Mesendoderm (in vitro differentiated cells): Measurements from ENCODE around the gene SPTBN1.

Experiments used
- DNase-seq: peaks from one replicate; pipeline ENCODE4 v3.0.0; 2013
- H2AK5ac ChIP-seq: 2 replicates; pipeline ENCODE4 v1.6.1; 2013; ENCODE audit warnings: low read length, inconsistent platforms
- H2BK120ac ChIP-seq: 2 replicates; pipeline ENCODE4 v1.6.1; 2013; ENCODE audit warnings: low read depth, mild to moderate bottlenecking, low read length, moderate library complexity, mixed read lengths
- H2BK15ac ChIP-seq: replicated peaks from 2 replicates; pipeline ENCODE4 v1.6.1; 2013; ENCODE audit warnings: low read depth, mild to moderate bottlenecking, moderate library complexity
- H2BK5ac ChIP-seq: 2 replicates; pipeline ENCODE4 v1.6.1; 2013; ENCODE audit warnings: low read length, inconsistent platforms
- H3K18ac ChIP-seq: 2 replicates; pipeline ENCODE4 v1.6.1; 2013; ENCODE audit warnings: mild to moderate bottlenecking, low read length, mixed read lengths
- H3K23ac ChIP-seq: one replicate; pipeline ENCODE4 v1.6.1; 2013; ENCODE audit warnings: low read length
- H3K27ac ChIP-seq: 2 replicates; pipeline ENCODE4 v1.5.1; 2013; ENCODE audit warnings: low read depth, mild to moderate bottlenecking, inconsistent platforms, low read length, moderate library complexity
- H3K27me3 ChIP-seq: 2 replicates; pipeline ENCODE4 v1.6.1; 2013; ENCODE audit warnings: low read length, control low read depth, mild to moderate bottlenecking, inconsistent platforms; ENCODE audit not compliant: insufficient read depth, poor library complexity
- H3K36me3 ChIP-seq: 2 replicates; pipeline ENCODE4 v1.6.1; 2013; ENCODE audit warnings: low read length, inconsistent platforms; ENCODE audit not compliant: control insufficient read depth, insufficient read depth
- H3K4ac ChIP-seq: one replicate; pipeline ENCODE4 v1.6.1; 2013; ENCODE audit warnings: low read depth, mild to moderate bottlenecking, low read length, moderate library complexity
- H3K4me1 ChIP-seq: 2 replicates; pipeline ENCODE4 v1.6.1; 2013; ENCODE audit warnings: low read depth, low read length, inconsistent platforms; ENCODE audit not compliant: control insufficient read depth
- H3K4me2 ChIP-seq: 2 replicates; pipeline ENCODE4 v1.6.1; 2013; ENCODE audit warnings: low read length
- H3K4me3 ChIP-seq: 2 replicates; pipeline ENCODE4 v1.5.1; 2013; ENCODE audit warnings: mild to moderate bottlenecking, low read length
- H3K56ac ChIP-seq: one replicate; pipeline ENCODE4 v1.6.1; 2013; ENCODE audit warnings: low read length
- H3K79me1 ChIP-seq: 2 replicates; pipeline ENCODE4 v1.6.1; 2013; ENCODE audit warnings: low read length, inconsistent platforms
- H3K79me2 ChIP-seq: 2 replicates; pipeline ENCODE4 v1.6.1; 2013; ENCODE audit warnings: mild to moderate bottlenecking, low read length; ENCODE audit not compliant: control insufficient read depth, insufficient read depth
- H3K9ac ChIP-seq: 2 replicates; pipeline ENCODE4 v1.6.1; 2013; ENCODE audit warnings: low read length, inconsistent platforms
- H4K5ac ChIP-seq: one replicate; pipeline ENCODE4 v1.6.1; 2013; ENCODE audit warnings: low read length
- H4K8ac ChIP-seq: one replicate; pipeline ENCODE4 v1.6.1; 2013; ENCODE audit warnings: low read depth, mild to moderate bottlenecking, control low read depth, low read length, moderate library complexity
- WGBS: extraction: QIAGEN DNeasy Blood & Tissue Kit; methylation state at CpG from one replicate; pipeline ENCODE4 v1.1.7; 2013; ENCODE audit warnings: low lambda C conversion rate, missing lambda C conversion rate; ENCODE audit not compliant: insufficient coverage; ENCODE audit errors: extremely low coverage; 5-methylcytosine and 5-hydroxymethylcytosine counted together

SPTBN1 gene

DNA sequence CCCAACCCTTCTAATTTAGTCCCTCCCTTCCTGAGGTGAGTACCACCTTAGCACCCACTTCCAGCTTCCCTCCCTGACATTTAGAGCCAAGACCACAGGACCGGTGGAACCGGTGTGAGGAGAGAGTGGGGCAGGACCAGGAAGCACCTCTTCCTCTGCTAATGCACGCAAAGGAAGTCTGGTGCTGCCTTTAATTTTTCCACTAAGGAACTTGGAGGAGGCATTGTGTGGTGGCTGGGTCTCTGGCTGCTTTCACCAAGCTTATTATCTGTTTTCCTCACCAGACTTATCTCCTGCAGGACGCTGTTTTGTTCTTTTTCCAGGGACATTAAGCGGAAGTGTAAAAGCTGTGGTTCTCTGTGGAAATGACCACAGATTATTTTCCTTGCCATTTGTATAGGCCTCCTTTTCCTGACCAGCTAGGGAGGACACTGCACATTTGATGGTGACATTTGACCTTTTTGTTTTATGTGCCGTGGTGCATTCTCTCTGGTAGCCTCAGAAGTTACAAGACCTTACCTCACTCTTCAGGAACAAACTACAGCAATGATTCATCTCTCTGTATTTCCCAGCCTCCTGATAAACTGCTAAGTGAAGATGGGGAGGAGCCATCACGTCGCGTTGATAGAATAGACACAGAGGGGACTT is 39.8 kb upstream of the SPTBN1 start:
- Histone ChIP-seq H3K79me1 (no peaks in the 10 kb centered on the region), H3K23ac (no peak overlapping the region), H2BK15ac (no peak overlapping the region), H3K56ac (no peak overlapping the region), H3K4me1 (peaks cover 2% of the 10 kb centered on the region), H4K8ac (no peak overlapping the region), H2BK120ac (no peak overlapping the region), H3K4me2 (no peak overlapping the region), H2AK5ac (no peak overlapping the region), H3K36me3 (no peaks in the 10 kb centered on the region), H4K5ac (no peak overlapping the region), H2BK5ac (no peak overlapping the region), H3K18ac (no peak overlapping the region), H3K79me2 (no peaks in the 10 kb centered on the region), H3K9ac (no peak overlapping the region), H3K27ac (no peak overlapping the region), H3K4ac (no peak overlapping the region), H3K27me3 (no peaks in the 10 kb centered on the region), H3K4me3 (no peak overlapping the region)
- WGBS, result no CpG with 5 or more reads among the region's 9 CpGs
- DNase-seq, result no peak

DNA sequence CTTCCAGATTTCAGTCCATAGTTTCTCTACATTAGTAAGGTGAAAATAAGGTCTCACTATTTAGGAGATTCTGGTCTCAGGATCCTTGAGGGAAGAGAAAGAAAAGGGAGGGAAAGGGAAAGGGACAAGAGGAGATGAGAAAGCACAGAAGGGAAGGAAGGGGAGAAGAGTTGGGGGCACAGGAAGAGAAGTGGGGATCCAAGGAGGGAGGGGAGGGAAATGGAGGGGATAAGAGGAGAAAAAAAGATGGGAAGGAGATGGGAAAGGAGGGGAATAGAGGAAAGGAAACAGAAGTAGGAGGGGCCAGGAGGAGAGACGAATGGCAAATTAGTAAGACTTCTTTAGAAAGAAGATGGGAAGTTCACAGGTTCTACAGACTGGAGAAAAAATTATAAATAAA is 39.2 kb upstream of the SPTBN1 start:
- Histone ChIP-seq H4K8ac (no peak overlapping the region), H3K4me2 (no peak overlapping the region), H2AK5ac (no peak overlapping the region), H3K4me3 (no peak overlapping the region), H2BK120ac (no peak overlapping the region), H2BK15ac (no peak overlapping the region), H2BK5ac (no peak overlapping the region), H3K36me3 (no peaks in the 10 kb centered on the region), H3K79me2 (no peaks in the 10 kb centered on the region), H3K79me1 (no peaks in the 10 kb centered on the region), H3K4ac (no peak overlapping the region), H3K18ac (no peak overlapping the region), H3K9ac (no peak overlapping the region), H3K56ac (no peak overlapping the region), H3K27me3 (no peaks in the 10 kb centered on the region), H3K4me1 (no peaks in the 10 kb centered on the region), H3K27ac (no peak overlapping the region), H4K5ac (no peak overlapping the region), H3K23ac (no peak overlapping the region)
- WGBS, result no CpG with 5 or more reads among the region's 1 CpG
- DNase-seq, result no peak

DNA sequence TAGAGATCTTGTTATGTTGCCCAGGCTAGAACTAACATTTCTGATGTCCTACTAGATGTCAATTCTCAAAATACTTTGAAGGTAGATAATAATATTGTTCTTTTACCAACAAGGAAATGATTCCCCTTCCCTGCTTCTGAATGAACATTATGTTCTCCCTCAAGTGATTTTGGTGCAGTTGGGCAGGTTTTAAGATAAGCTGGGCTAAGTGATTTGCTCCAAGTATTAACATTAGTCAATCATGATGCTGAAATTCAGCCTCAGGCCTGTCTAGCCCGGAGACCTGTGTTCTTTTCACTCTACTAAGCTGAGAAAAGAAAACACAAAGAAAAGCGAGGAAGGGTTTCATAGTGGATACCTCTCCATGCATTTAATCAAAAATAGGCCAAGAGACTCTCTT is 38.5 kb upstream of the SPTBN1 start:
- Histone ChIP-seq H3K36me3 (no peaks in the 10 kb centered on the region), H4K5ac (no peak overlapping the region), H3K9ac (no peak overlapping the region), H3K4me1 (no peaks in the 10 kb centered on the region), H2AK5ac (no peak overlapping the region), H2BK15ac (no peak overlapping the region), H4K8ac (no peak overlapping the region), H3K4ac (no peak overlapping the region), H2BK5ac (no peak overlapping the region), H3K4me2 (no peak overlapping the region), H3K79me2 (no peaks in the 10 kb centered on the region), H3K27ac (no peak overlapping the region), H3K4me3 (no peak overlapping the region), H3K27me3 (no peaks in the 10 kb centered on the region), H3K18ac (no peak overlapping the region), H3K79me1 (no peaks in the 10 kb centered on the region), H2BK120ac (no peak overlapping the region), H3K56ac (no peak overlapping the region), H3K23ac (no peak overlapping the region)
- no peak for DNase-seq
- WGBS, result no CpG with 5 or more reads among the region's 2 CpGs

DNA sequence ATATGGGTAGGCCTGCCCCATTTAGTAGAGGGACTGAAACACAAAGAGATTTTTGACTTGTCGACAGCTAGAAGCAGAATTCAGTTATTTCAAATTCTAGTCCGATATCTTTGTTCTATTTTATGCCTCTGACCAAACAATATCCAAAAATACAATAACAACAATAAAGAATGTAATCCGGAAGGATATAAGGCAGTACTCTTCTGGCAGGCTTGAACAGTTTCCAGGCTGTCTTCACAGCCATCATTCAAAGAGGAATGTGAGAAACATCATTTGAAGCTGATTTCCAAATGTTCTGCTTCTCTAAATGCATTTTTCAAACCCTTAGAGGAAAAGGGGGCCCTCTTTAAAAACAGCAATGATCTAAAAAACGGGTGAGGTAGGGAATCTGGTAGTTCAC is 36.7 kb upstream of the SPTBN1 start:
- Histone ChIP-seq H2BK5ac (no peak overlapping the region), H3K4me1 (no peaks in the 10 kb centered on the region), H3K4me3 (no peak overlapping the region), H3K79me2 (no peaks in the 10 kb centered on the region), H3K79me1 (no peaks in the 10 kb centered on the region), H3K18ac (no peak overlapping the region), H2BK15ac (no peak overlapping the region), H4K5ac (no peak overlapping the region), H2AK5ac (no peak overlapping the region), H3K4me2 (no peak overlapping the region), H3K36me3 (no peaks in the 10 kb centered on the region), H3K23ac (no peak overlapping the region), H3K27ac (no peak overlapping the region), H3K27me3 (no peaks in the 10 kb centered on the region), H3K56ac (no peak overlapping the region), H3K4ac (no peak overlapping the region), H2BK120ac (no peak overlapping the region), H4K8ac (no peak overlapping the region), H3K9ac (no peak overlapping the region)
- no peak for DNase-seq
- WGBS, result no CpG with 5 or more reads among the region's 4 CpGs

DNA sequence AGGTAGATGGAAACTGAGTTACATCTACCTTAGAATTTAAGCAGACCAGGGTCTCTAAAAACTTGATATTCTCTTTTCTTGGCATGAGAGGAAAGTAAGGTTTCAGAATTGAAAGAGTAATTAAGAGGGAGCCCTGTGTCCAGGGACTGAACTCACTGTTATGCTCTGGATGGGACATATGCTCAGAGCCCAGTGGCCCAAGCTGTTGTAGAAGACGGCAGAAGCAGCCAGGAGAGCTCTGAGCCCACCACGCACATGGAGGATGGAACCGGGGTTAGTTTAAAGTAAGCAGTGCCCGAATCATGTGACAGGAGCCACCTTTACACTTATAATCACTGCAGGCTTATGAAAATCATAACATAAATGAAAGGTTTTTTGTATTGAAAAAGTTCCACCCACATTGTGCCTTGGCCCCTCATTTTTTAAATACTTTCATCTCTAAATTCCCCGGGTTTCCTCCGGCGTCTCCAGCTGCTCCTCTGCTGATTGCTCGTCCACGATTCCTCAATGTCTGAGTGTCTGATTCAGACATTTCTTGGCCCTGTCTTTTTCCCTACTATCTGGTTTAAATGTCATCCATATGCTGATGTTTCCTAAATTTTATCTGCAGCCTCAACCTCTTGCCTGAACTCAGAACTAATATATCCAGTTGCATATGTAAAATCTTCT is 36.1 kb upstream of the SPTBN1 start:
- Histone ChIP-seq H3K36me3 (no peaks in the 10 kb centered on the region), H3K27ac (no peak overlapping the region), H3K18ac (no peak overlapping the region), H3K4ac (no peak overlapping the region), H3K4me2 (no peak overlapping the region), H3K79me1 (no peaks in the 10 kb centered on the region), H3K79me2 (no peaks in the 10 kb centered on the region), H2BK15ac (no peak overlapping the region), H3K4me1 (no peaks in the 10 kb centered on the region), H4K8ac (no peak overlapping the region), H2BK120ac (no peak overlapping the region), H3K56ac (no peak overlapping the region), H3K27me3 (no peaks in the 10 kb centered on the region), H2AK5ac (no peak overlapping the region), H4K5ac (no peak overlapping the region), H3K23ac (no peak overlapping the region), H3K9ac (no peak overlapping the region), H3K4me3 (no peak overlapping the region), H2BK5ac (no peak overlapping the region)
- WGBS, result no CpG with 5 or more reads among the region's 9 CpGs
- DNase-seq, result no peak
